K562 (cell line): ENCODE measurements around the gene YIF1A. TPM values are rescaled to one million over a fixed set of nuclear protein-coding genes. Genes with fewer than 3 reads are reported as not detected.

Experiments
- ATF3 ChIP-seq, 2 experiments: fragments of 450-650 bp in 1 of 2; sonication (generic) in 1 of 2; formaldehyde crosslinking in 1 of 2; IDR thresholded peaks in 1 of 2; conservative IDR thresholded peaks in 1 of 2; 2 replicates each; pipeline versions ENCODE4 v1.6.1 to v1.8.1; 2016 to 2023; ENCODE audit warnings: mild to moderate bottlenecking in 2 of 2, moderate library complexity in 2 of 2, inconsistent platforms in 1 of 2, missing genetic modification reagents in 1 of 2
- BRD9 ChIP-seq: fragments of 450-650 bp; IDR thresholded peaks from 2 replicates; pipeline ENCODE4 v1.6.1; 2018; ENCODE audit warnings: low read depth; ENCODE audit not compliant: partially characterized antibody
- ETV6 ChIP-seq, 3 experiments: fragments of 150-350 bp in 1 of 3; sonication (generic) in 1 of 3; formaldehyde crosslinking in 1 of 3; IDR thresholded peaks; 2 replicates each; pipeline versions ENCODE4 v1.6.1 to v1.8.0; 2014 to 2022; ENCODE audit warnings: borderline replicate concordance in 2 of 3, low read depth in 2 of 3, antibody characterized with exemption in 1 of 3, low read length in 1 of 3, mild to moderate bottlenecking in 1 of 3, missing genetic modification reagents in 1 of 3
- HMG20A ChIP-seq: fragments of 450-650 bp; formaldehyde crosslinking; conservative IDR thresholded peaks from 2 replicates; pipeline ENCODE4 v1.4.0; 2020; ENCODE audit warnings: mild to moderate bottlenecking, mixed read lengths
- HNRNPH1 ChIP-seq: fragments of 200-400 bp; formaldehyde crosslinking; optimal IDR thresholded peaks from 2 replicates; pipeline ENCODE3; 2017; ENCODE audit warnings: low read depth, mild to moderate bottlenecking, low read length, moderate library complexity
- LARP7 ChIP-seq: fragments of 450-650 bp; IDR thresholded peaks from 2 replicates; pipeline ENCODE4 v1.6.1; 2016
- LEF1 ChIP-seq: fragments of 450-650 bp; IDR thresholded peaks from 2 replicates; pipeline ENCODE4 v1.6.1; 2016; ENCODE audit warnings: mild to moderate bottlenecking
- NFE2 ChIP-seq: IDR thresholded peaks from 2 replicates; pipeline ENCODE4 v1.6.1; 2014; ENCODE audit warnings: antibody characterized with exemption, low read depth
- PATZ1 ChIP-seq: fragments of 250-450 bp; sonication (Bioruptor Pico); IDR thresholded peaks from 2 replicates; pipeline ENCODE4 v1.5.0; 2020; ENCODE audit warnings: mild to moderate bottlenecking, borderline replicate concordance
- SMAD4 ChIP-seq: fragments of 250-450 bp; sonication (Bioruptor Pico); conservative IDR thresholded peaks from 2 replicates; pipeline ENCODE4 v1.8.0; 2021; ENCODE audit warnings: inconsistent platforms, mild to moderate bottlenecking, moderate library complexity
- TEAD2 ChIP-seq: fragments of 450-650 bp; IDR thresholded peaks from 2 replicates; pipeline ENCODE4 v1.6.1; 2016; ENCODE audit warnings: missing genetic modification characterization, control low read depth, missing compliant biosample characterization
- TSC22D4 ChIP-seq: fragments of 450-650 bp; IDR thresholded peaks from 2 replicates; pipeline ENCODE4 v1.6.1; 2016; ENCODE audit warnings: missing genetic modification characterization, missing biosample characterization, control low read depth
- ZBTB8A ChIP-seq: fragments of 450-650 bp; IDR thresholded peaks from 2 replicates; pipeline ENCODE4 v1.6.1; 2018; ENCODE audit warnings: mild to moderate bottlenecking, moderate library complexity; ENCODE audit not compliant: partially characterized antibody
- ZMIZ1 ChIP-seq, 2 experiments: fragments of 150-350 bp in 1 of 2; IDR thresholded peaks; 2 replicates each; pipeline ENCODE4 v1.6.1; 2012 to 2016; ENCODE audit warnings: low read depth in 2 of 2, low read length in 2 of 2, mild to moderate bottlenecking in 1 of 2, moderate library complexity in 1 of 2
- ZNF445 ChIP-seq: fragments of 250-450 bp; sonication (Bioruptor Pico); IDR thresholded peaks from 2 replicates; pipeline ENCODE4 v1.4.0; 2020; ENCODE audit warnings: low read depth, mild to moderate bottlenecking, moderate library complexity
- ZNF717 ChIP-seq: fragments of 250-450 bp; sonication (Bioruptor Pico); IDR thresholded peaks from 2 replicates; pipeline ENCODE4 v1.5.0; 2021
- ZNF785 ChIP-seq: fragments of 250-450 bp; sonication (Bioruptor Pico); IDR thresholded peaks from 2 replicates; pipeline ENCODE4 v1.4.0; 2020; ENCODE audit warnings: mild to moderate bottlenecking
- polyA plus RNA-seq, 8 experiments: library from polyadenylated mRNA; depleted of rRNA in 4 of 8; stranded (reverse) in 5 of 8; unstranded in 3 of 8; fragments of >200 nt; fragmentation: Nextera tagmentation in 2 of 8; fragmentation: Illumina TruSeq in 1 of 8; extraction: Ambion mirVana in 2 of 8; extraction: Trizol in 1 of 8; gene quantifications; 2 replicates each; pipeline versions ENCODE4 v1.2.1 to v1.2.3, GENCODE V29; 2011 to 2014; ENCODE audit warnings: inconsistent platforms in 1 of 8, missing spikeins in 1 of 8
- total RNA-seq, 7 experiments: library from RNA; depleted of rRNA in 6 of 7; stranded (reverse); fragments of >200 nt in 6 of 7; fragmentation: Illumina TruSeq in 2 of 7; extraction: Trizol in 2 of 7; gene quantifications; 2 replicates each; pipeline versions ENCODE4 v1.2.1 to v1.2.3, GENCODE V29; 2011 to 2021; ENCODE audit warnings: low replicate concordance in 1 of 7

The YIF1A gene
- total and polyA plus RNA-seq, 9 of the 15 experiments (the other 6 are each of a cell fraction or from before 2014, with no cell fraction given) = 8.6 to 121 (median 77.2) TPM

GRCh38 chr11:66282468-66283455, 6.2 kb downstream of the YIF1A start (continued):
- TF ChIP-seq ZBTB8A (no peak), SMAD4 (0 out of 2 replicates have a peak, but pooled peaks have one; percentile 26), BRD9 (no peak), PATZ1 (CRISPR knock-in tag) (no peak), ZNF785 (CRISPR knock-in tag) (no peak), HMG20A (CRISPR knock-in tag) (no peak), ATF3 (IDR thresholded peaks at IDR 0.05) (no peak), ATF3 (CRISPR knock-in tag; conservative IDR thresholded peaks at IDR 0.05) (no peak), ZNF445 (no peak), HNRNPH1 (no peak), ETV6 (IDR thresholded peaks at IDR 0.05; ENCODE audit: borderline replicate concordance in 1 of 2, low read depth in 2 of 2, low read length in 1 of 2) (no peak), ETV6 (CRISPR knock-in tag; IDR thresholded peaks at IDR 0.05; ENCODE audit: borderline replicate concordance) (no peak), ZMIZ1 (IDR thresholded peaks at IDR 0.05; ENCODE audit: low read depth in 2 of 2, low read length in 2 of 2) (peak in 1 of 2 experiments; percentile 66; a peak in 2 of 4 replicates), NFE2 (no peak), ZNF717 (CRISPR knock-in tag) (no peak), LEF1 (no peak), TSC22D4 (tag) (no peak), LARP7 (no peak), TEAD2 (tag) (no peak)
